BLaER1 (cell line): ENCODE data around the gene MYO1D.

Source experiments
- H3K27ac ChIP-seq: shearing (Covaris generic); formaldehyde crosslinking; 2 replicates; pipeline ENCODE4 v1.8.1; 2022
- H3K27me3 ChIP-seq: shearing (Covaris generic); formaldehyde crosslinking; 2 replicates; pipeline ENCODE4 v1.8.1; 2022
- H3K36me3 ChIP-seq: shearing (Covaris generic); formaldehyde crosslinking; 2 replicates; pipeline ENCODE4 v1.8.1; 2022
- H3K4me1 ChIP-seq: shearing (Covaris generic); formaldehyde crosslinking; 2 replicates; pipeline ENCODE4 v1.8.1; 2022
- H3K4me2 ChIP-seq: shearing (Covaris generic); formaldehyde crosslinking; 2 replicates; pipeline ENCODE4 v1.8.1; 2022
- H3K4me3 ChIP-seq: shearing (Covaris generic); formaldehyde crosslinking; 2 replicates; pipeline ENCODE4 v1.8.1; 2022
- H3K9ac ChIP-seq: shearing (Covaris generic); formaldehyde crosslinking; 2 replicates; pipeline ENCODE4 v1.8.1; 2022
- H3K9me3 ChIP-seq: shearing (Covaris generic); formaldehyde crosslinking; 2 replicates; pipeline ENCODE4 v1.8.1; 2022
- H4K20me1 ChIP-seq: shearing (Covaris generic); formaldehyde crosslinking; 2 replicates; pipeline ENCODE4 v1.8.1; 2022
- Cebpa-rat ChIP-seq: shearing (Covaris generic); IDR thresholded peaks from 2 replicates; pipeline ENCODE4 v1.8.1; 2022

MYO1D gene

GRCh38 chr17:32514606-32515005 is 362.3 kb downstream of the MYO1D start:
- no peaks in the 10 kb centered on the region for H3K36me3 ChIP-seq
- no peak overlapping the region for H3K27ac ChIP-seq
- no peak for TF ChIP-seq Cebpa-rat
- H3K4me1 ChIP-seq = peaks cover 75% of the 10 kb centered on the region
- H3K4me3 ChIP-seq = no peak overlapping the region
- no peaks in the 10 kb centered on the region for H3K27me3 ChIP-seq
- no peaks in the 10 kb centered on the region for H3K9me3 ChIP-seq
- no peak overlapping the region for H3K9ac ChIP-seq
- no peaks in the 10 kb centered on the region for H4K20me1 ChIP-seq
- peak overlapping the region; percentile 94 for H3K4me2 ChIP-seq

GRCh38 chr17:32513579-32513978 is 363.3 kb downstream of the MYO1D start:
- H3K27ac ChIP-seq = no peak overlapping the region
- H3K9ac ChIP-seq = no peak overlapping the region
- no peak for TF ChIP-seq Cebpa-rat
- H3K27me3 ChIP-seq = no peaks in the 10 kb centered on the region
- H3K4me1 ChIP-seq = peaks cover 68% of the 10 kb centered on the region
- H3K9me3 ChIP-seq = no peaks in the 10 kb centered on the region
- H3K36me3 ChIP-seq = no peaks in the 10 kb centered on the region
- H4K20me1 ChIP-seq = no peaks in the 10 kb centered on the region
- no peak overlapping the region for H3K4me2 ChIP-seq
- H3K4me3 ChIP-seq = no peak overlapping the region

DNA sequence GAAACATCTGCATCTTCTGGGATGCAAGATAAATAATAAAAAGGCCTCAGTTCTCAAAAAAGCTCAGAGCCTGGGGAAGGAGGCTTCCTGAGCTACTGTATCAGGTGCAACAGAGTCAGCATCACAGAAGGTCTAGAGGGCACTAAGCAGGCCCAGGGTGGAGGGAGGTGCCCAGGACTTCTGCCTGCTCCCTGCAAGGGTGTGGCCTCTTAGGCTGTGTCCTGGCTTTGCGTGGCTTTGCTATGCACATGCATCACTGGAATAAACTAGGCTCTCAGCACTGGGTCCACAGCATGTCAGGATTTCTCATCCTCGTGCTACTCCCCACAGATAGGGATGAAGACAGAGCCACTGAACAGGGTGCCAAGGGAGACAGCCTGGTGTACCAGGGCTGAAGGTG is 364.6 kb downstream of the MYO1D start:
- H3K4me2 ChIP-seq = peak overlapping the region; percentile 16; the same call in 1 of the 2 replicates
- peaks cover 56% of the 10 kb centered on the region for H3K4me1 ChIP-seq
- TF ChIP-seq Cebpa-rat = no peak
- H3K27me3 ChIP-seq = no peaks in the 10 kb centered on the region
- no peaks in the 10 kb centered on the region for H3K36me3 ChIP-seq
- H3K27ac ChIP-seq = no peak overlapping the region
- no peak overlapping the region for H3K9ac ChIP-seq
- no peaks in the 10 kb centered on the region for H3K9me3 ChIP-seq
- no peaks in the 10 kb centered on the region for H4K20me1 ChIP-seq
- H3K4me3 ChIP-seq = no peak overlapping the region

GRCh38 chr17:32510466-32510865 is 366.5 kb downstream of the MYO1D start:
- Histone ChIP-seq H3K4me2 (peak overlapping the region; percentile 60), H4K20me1 (no peaks in the 10 kb centered on the region), H3K9ac (no peak overlapping the region), H3K9me3 (no peaks in the 10 kb centered on the region), H3K27me3 (no peaks in the 10 kb centered on the region), H3K27ac (no peak overlapping the region), H3K4me3 (no peak overlapping the region), H3K4me1 (peaks cover 37% of the 10 kb centered on the region), H3K36me3 (no peaks in the 10 kb centered on the region)
- TF ChIP-seq Cebpa-rat = no peak

GRCh38 chr17:32508926-32509325 is 368.0 kb downstream of the MYO1D start:
- no peak overlapping the region for H3K4me2 ChIP-seq
- no peak overlapping the region for H3K27ac ChIP-seq
- peaks cover 37% of the 10 kb centered on the region for H3K4me1 ChIP-seq
- H4K20me1 ChIP-seq = no peaks in the 10 kb centered on the region
- no peak overlapping the region for H3K4me3 ChIP-seq
- H3K36me3 ChIP-seq = no peaks in the 10 kb centered on the region
- no peak for TF ChIP-seq Cebpa-rat
- no peak overlapping the region for H3K9ac ChIP-seq
- H3K9me3 ChIP-seq = no peaks in the 10 kb centered on the region
- no peaks in the 10 kb centered on the region for H3K27me3 ChIP-seq

DNA sequence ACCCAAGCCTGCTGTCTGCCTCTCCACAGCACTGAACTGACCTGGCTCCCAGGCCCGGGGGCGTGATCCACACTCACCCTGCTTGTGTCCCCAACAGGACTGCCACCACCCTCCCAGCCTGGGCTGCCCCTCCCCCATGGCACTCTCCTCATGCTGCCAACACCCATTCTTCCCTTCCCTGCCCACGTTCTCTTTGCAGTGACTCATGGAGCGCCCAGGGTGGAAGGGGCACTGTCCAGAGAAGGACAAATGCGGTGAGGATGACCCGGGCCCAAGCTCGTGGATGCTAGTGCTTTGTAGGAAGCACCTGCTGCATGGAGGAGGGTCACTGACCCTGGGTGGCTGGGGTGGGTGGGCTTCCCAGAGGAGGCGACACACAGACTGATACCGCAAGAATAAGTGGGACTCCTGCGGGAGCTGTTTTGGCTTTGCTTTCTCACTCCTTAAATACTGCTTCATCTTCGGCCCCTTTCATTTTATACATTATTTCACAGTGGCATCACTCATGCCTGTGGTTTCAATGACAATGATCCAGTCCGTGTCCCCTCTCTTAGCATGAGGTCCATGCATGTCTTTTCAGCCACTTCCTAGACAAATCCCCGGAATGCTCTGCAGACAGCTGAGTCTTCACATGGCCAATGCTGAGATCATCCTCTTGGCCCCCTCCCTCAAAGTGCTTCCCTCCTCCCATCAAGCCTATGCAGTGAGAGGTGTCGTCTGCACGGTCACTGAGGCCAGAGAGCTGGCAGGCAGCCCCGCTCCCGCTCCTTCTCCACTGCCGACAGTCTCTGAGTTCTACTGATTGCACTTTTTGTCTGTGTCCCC is 372.5 kb downstream of the MYO1D start:
- no peaks in the 10 kb centered on the region for H3K36me3 ChIP-seq
- no peak overlapping the region for H3K9ac ChIP-seq
- H3K9me3 ChIP-seq = no peaks in the 10 kb centered on the region
- peak overlapping the region; percentile 31; the same call in 1 of the 2 replicates for H3K27ac ChIP-seq
- peak overlapping the region; percentile 59 for H3K4me2 ChIP-seq
- TF ChIP-seq Cebpa-rat = no peak
- H4K20me1 ChIP-seq = no peaks in the 10 kb centered on the region
- H3K4me3 ChIP-seq = no peak overlapping the region
- no peaks in the 10 kb centered on the region for H3K27me3 ChIP-seq
- peaks cover 21% of the 10 kb centered on the region for H3K4me1 ChIP-seq

DNA sequence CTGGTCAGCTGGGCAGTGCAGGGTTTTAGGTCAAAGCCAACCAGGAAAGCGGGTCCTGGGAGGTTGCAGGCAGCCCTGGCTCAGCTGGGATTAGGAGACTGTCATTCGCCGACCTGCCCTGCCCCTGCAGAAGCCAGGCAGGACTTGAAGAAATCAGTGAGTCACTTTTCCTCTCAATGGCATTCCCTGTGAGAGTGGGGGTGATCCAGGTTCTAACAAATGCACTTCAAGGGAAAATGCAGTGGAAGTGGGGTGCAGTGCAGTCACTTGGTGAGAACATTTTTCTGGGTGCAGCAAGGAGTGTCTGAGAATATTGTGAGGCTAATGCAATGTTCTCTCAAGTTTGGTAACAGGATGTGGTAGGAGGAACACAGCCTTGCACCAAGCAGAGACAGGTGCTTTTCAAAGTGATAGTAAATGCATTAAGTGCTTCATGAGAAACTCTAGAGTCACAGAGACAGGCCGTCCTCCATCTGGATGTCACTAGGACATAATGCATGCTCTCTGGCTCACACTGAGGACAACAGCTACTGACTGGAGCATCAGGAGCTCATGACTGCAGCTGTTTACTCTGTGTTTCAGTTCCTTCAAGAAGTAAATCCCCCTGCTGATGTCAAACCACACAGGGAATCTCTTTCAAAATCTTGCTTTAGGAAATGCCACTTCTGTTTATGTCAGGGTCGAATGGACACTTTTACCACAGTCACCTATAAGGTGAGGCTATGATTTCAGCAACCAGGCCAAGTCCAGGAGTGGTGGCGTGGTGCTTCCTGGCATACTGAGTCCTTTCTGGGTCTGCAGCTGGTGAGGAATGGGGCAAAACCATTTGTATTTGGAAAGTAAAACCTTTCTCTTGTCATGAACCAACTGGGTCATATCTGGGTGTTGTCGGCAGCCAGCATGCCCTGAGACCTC is 373.4 kb downstream of the MYO1D start:
- TF ChIP-seq Cebpa-rat = no peak
- H3K9me3 ChIP-seq = no peaks in the 10 kb centered on the region
- H3K4me3 ChIP-seq = no peak overlapping the region
- peak overlapping the region; percentile 59 for H3K4me2 ChIP-seq
- H3K27me3 ChIP-seq = no peaks in the 10 kb centered on the region
- peaks cover 21% of the 10 kb centered on the region for H3K4me1 ChIP-seq
- no peak overlapping the region for H3K9ac ChIP-seq
- H3K27ac ChIP-seq = peak overlapping the region; percentile 31; the same call in 1 of the 2 replicates
- no peaks in the 10 kb centered on the region for H3K36me3 ChIP-seq
- no peaks in the 10 kb centered on the region for H4K20me1 ChIP-seq

DNA sequence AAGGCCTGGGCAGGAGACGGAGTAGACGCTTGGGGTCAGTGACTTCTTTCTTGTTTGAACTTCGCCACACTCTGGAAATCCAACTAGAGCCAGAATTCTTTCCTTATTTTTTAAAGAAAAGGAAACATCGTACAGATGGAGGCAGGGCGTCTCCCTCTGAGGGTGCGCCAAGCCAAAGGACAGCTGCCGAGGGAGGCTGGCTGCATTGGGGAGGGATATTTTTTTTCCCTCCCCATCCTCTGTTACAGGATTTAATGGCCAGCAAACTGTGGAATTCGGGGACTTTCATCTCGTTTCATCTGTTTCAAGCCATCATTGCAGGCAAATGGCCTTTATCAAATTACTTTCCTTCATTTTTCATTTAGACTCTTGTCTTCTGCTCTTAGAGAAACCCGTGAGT is 374.2 kb downstream of the MYO1D start:
- no peaks in the 10 kb centered on the region for H4K20me1 ChIP-seq
- peaks cover 21% of the 10 kb centered on the region for H3K4me1 ChIP-seq
- H3K36me3 ChIP-seq = no peaks in the 10 kb centered on the region
- H3K27me3 ChIP-seq = no peaks in the 10 kb centered on the region
- no peak overlapping the region for H3K4me3 ChIP-seq
- no peak for TF ChIP-seq Cebpa-rat
- H3K4me2 ChIP-seq = peak overlapping the region; percentile 59; the same call in 1 of the 2 replicates
- no peak overlapping the region for H3K9ac ChIP-seq
- no peak overlapping the region; the same call in 1 of the 2 replicates for H3K27ac ChIP-seq
- H3K9me3 ChIP-seq = no peaks in the 10 kb centered on the region

DNA sequence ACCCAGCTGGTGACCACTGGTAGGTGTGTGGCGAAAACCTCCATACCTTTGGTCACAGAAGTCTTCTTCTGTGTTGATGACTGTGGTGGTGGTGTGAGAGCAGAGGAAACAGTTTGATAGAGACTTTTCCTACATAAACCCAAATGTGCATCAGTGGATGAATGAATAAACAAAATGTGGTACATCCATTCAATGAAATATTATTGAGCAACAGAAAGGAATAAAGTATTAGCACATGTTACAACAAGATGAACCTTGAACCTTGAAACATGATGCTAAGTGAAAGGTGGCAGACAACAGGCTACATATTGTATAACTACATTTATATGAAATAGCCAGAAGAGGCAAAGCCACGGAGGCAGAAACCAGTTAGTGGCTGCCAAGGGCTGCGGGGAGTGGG is 374.9 kb downstream of the MYO1D start:
- Histone ChIP-seq H3K27ac (no peak overlapping the region), H3K9ac (no peak overlapping the region)

DNA sequence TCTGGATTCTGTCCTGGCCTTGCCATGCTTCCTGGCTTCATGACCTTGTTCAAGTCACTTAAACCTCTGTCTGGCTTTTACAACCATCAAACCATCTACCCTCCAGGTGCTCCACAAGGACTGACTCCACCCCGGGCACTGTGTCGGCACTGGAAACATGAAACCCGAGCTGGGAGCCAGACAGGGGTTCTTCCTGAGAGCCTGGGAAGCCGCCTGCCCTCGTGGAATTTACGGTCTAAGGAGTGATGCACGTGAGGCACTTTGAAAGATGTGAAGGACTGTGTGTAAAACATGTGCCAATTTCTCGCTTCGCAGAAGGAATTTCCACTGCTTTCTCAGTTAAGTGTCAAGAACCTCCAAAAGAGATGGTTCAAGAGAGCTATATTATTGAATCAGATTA is 378.5 kb downstream of the MYO1D start:
- TF ChIP-seq Cebpa-rat = no peak
- H3K4me2 ChIP-seq = no peak overlapping the region
- H3K4me1 ChIP-seq = peaks cover 43% of the 10 kb centered on the region

More for the DNA sequence above, 374.9 kb downstream of the MYO1D start:
- no peaks in the 10 kb centered on the region for H3K27me3 ChIP-seq
- no peaks in the 10 kb centered on the region for H3K9me3 ChIP-seq
- no peaks in the 10 kb centered on the region for H3K36me3 ChIP-seq
- H3K4me1 ChIP-seq = peaks cover 22% of the 10 kb centered on the region
- TF ChIP-seq Cebpa-rat = no peak
- no peak overlapping the region for H3K4me2 ChIP-seq
- H4K20me1 ChIP-seq = no peaks in the 10 kb centered on the region
- H3K4me3 ChIP-seq = no peak overlapping the region

More for the DNA sequence above, 378.5 kb downstream of the MYO1D start:
- H4K20me1 ChIP-seq = no peaks in the 10 kb centered on the region
- no peaks in the 10 kb centered on the region for H3K9me3 ChIP-seq
- no peaks in the 10 kb centered on the region for H3K36me3 ChIP-seq
- no peak overlapping the region for H3K27ac ChIP-seq
- H3K27me3 ChIP-seq = no peaks in the 10 kb centered on the region
- no peak overlapping the region for H3K4me3 ChIP-seq
- no peak overlapping the region for H3K9ac ChIP-seq
